T-cell (primary cell): ENCODE results near the gene NAGS. TPM values are rescaled to one million over a fixed set of nuclear protein-coding genes. Genes with fewer than 3 reads are reported as not detected.

Experiments used
- ATAC-seq, 4 experiments: fragments of 200-7000 bp in 3 of 4; fragments of 150-1000 bp in 1 of 4; cut with Tn5 transposase; replicated peaks in 1 of 4; 1 replicate in 3 of 4; 2 replicates in 1 of 4; pipeline ENCODE4 v1.10.0; 2021; ENCODE audit warnings: moderate library complexity in 3 of 4, mild to moderate bottlenecking in 2 of 4, moderate number of reproducible peaks in 1 of 4
- CTCF ChIA-PET, 2 donors: fragments of 300-600 bp; sonication (Branson Sonifier 250); formaldehyde crosslinking; loops; one replicate each; lab custom pipeline; 2022; ENCODE audit warnings: antibody characterized with exemption in 2 of 2; lab: Charles Lee
- POLR2A ChIA-PET, 2 donors: fragments of 300-600 bp; sonication (Branson Sonifier 250); formaldehyde crosslinking; loops; one replicate each; lab custom pipeline; 2022; ENCODE audit warnings: antibody characterized with exemption in 2 of 2; lab: Charles Lee
- DNase-seq, 35 experiments: peaks; one replicate each; pipeline versions ENCODE4 v3.0.0 to v3.0.0-alpha.2; 2013 to 2023
- H3K27ac ChIP-seq: one replicate; pipeline ENCODE4 v1.5.1; 2013; ENCODE audit warnings: low read length
- H3K27me3 ChIP-seq, 2 experiments: replicated peaks in 1 of 2; 1 replicate in 1 of 2; 2 replicates in 1 of 2; pipeline versions ENCODE4 v1.6.1 to v1.7.0; 2013; ENCODE audit warnings: low read length in 1 of 2, mixed read lengths in 1 of 2; ENCODE audit not compliant: control insufficient read depth in 2 of 2, insufficient read depth in 2 of 2; ENCODE audit errors: extremely low read depth in 1 of 2
- H3K36me3 ChIP-seq, 2 donors: 1 replicate in 1 of 2; 2 replicates in 1 of 2; pipeline versions ENCODE4 v1.6.1 to v1.7.0; 2013; ENCODE audit warnings: low read length in 1 of 2; ENCODE audit not compliant: control insufficient read depth in 2 of 2, insufficient read depth in 1 of 2; ENCODE audit errors: extremely low read depth in 1 of 2
- H3K4me1 ChIP-seq, 2 experiments: 1 replicate in 1 of 2; 2 replicates in 1 of 2; pipeline versions ENCODE4 v1.6.1 to v1.7.0; 2013; ENCODE audit warnings: low read length in 2 of 2, mixed read lengths in 1 of 2; ENCODE audit not compliant: insufficient read depth in 2 of 2, control insufficient read depth in 1 of 2; ENCODE audit errors: extremely low read depth in 1 of 2
- H3K4me3 ChIP-seq, 2 donors: 1 replicate in 1 of 2; 2 replicates in 1 of 2; pipeline versions ENCODE4 v1.5.1 to v1.7.0; 2013; ENCODE audit warnings: mild to moderate bottlenecking in 2 of 2, low read length in 1 of 2, moderate library complexity in 1 of 2; ENCODE audit not compliant: control insufficient read depth in 1 of 2; ENCODE audit errors: extremely low read depth in 1 of 2
- H3K9me3 ChIP-seq: 2 replicates; pipeline ENCODE4 v1.7.0; 2013
- H3K27ac Mint-ChIP-seq, 2 donors: one replicate each; pipeline ENCODE4 v1.8.0; 2020 to 2021; ENCODE audit warnings: mild to moderate bottlenecking in 2 of 2, mixed read lengths in 2 of 2
- H3K27me3 Mint-ChIP-seq, 2 donors: one replicate each; pipeline ENCODE4 v1.8.0; 2021 to 2022; ENCODE audit warnings: mixed read lengths in 2 of 2
- H3K36me3 Mint-ChIP-seq: one replicate; pipeline ENCODE4 v1.8.0; 2021; ENCODE audit warnings: mixed read lengths
- H3K4me1 Mint-ChIP-seq, 3 donors: one replicate each; pipeline ENCODE4 v1.8.0; 2020 to 2022; ENCODE audit warnings: mixed read lengths in 3 of 3, mild to moderate bottlenecking in 1 of 3
- H3K4me3 Mint-ChIP-seq, 3 donors: one replicate each; pipeline ENCODE4 v1.8.0; 2020 to 2022; ENCODE audit warnings: mild to moderate bottlenecking in 3 of 3, mixed read lengths in 3 of 3, moderate library complexity in 3 of 3
- H3K9me3 Mint-ChIP-seq, 3 donors: one replicate each; pipeline ENCODE4 v1.8.0; 2020 to 2022; ENCODE audit warnings: mixed read lengths in 3 of 3
- WGBS: methylation state at CpG from one replicate; pipeline ENCODE4 v1.1.5; 2013; ENCODE audit warnings: missing lambda C conversion rate; ENCODE audit not compliant: insufficient coverage; 5-methylcytosine and 5-hydroxymethylcytosine counted together
- total RNA-seq, 35 experiments: library from RNA in 6 of 35; stranded (reverse) in 6 of 35; fragments of 120-200 nt in 1 of 35; gene quantifications; one replicate each; pipeline versions ENCODE4 v1.2.1 to v1.2.4 and lab custom pipeline; 2013 to 2026

NAGS gene
- total RNA-seq, 5 donors from 2014 or later (not counting 1 experiment from before 2014, with no cell fraction given): 0.35 to 2.4 (median 1.8) TPM

GRCh38 chr17:43998552-43998951 lies 5.9 kb upstream of the NAGS start:
- H3K4me3 ChIP-seq: no peak overlapping the region
- DNase-seq (no peak), ATAC-seq (no peak)
- peaks cover 7 to 19% of the 10 kb centered on the region in 2 donors for H3K27me3 Mint-ChIP-seq
- peaks cover 0 to 8% (median 0%) of the 10 kb centered on the region in 3 donors for H3K4me1 Mint-ChIP-seq
- H3K9me3 Mint-ChIP-seq: no peaks in the 10 kb centered on the region
- peaks cover 0 to 53% of the 10 kb centered on the region in 2 experiments for H3K27me3 ChIP-seq
- ChIA-PET CTCF (interaction anchor here in 1 of 2 donors (0.6 kb wide), 1 partner anchor 19 kb away, joined by 3 read pairs; no protein-coding TSS in a partner anchor), POLR2A (interaction anchor here (0.6 kb wide), 2 partner anchors 13 to 144 kb away, joined by 3 to 4 read pairs; no protein-coding TSS in a partner anchor)
- H3K27ac Mint-ChIP-seq: no peak overlapping the region
- no peak overlapping the region for H3K4me3 Mint-ChIP-seq
- H3K9me3 ChIP-seq: no peaks in the 10 kb centered on the region
- no peaks in the 10 kb centered on the region for H3K36me3 Mint-ChIP-seq
- peaks cover 0 to 9% of the 10 kb centered on the region in 2 experiments for H3K4me1 ChIP-seq
- no peaks in the 10 kb centered on the region for H3K36me3 ChIP-seq
- H3K27ac ChIP-seq: no peak overlapping the region
- 100% methylated on average over 1 of the region's 3 CpGs for WGBS

DNA sequence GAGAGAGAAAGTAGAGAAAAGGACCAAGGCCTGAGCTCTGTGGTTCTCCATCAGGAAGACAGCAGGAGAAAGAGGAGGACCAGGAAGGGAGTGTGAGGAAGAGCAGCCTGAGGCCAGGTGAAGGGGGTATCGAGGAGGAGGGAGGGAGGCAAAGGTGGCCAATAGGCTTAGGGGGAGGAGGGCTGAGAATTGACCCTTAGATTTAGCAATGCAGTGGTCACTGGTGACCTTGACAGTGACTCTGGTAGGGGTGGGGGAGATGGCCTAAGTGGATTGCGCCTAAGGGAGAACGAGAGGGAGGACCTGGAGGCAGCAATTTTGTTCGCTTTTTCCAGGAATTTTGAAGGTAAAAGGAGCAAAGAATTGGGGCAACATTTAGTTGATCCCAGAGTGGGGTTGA lies 5.4 kb upstream of the NAGS start:
- ATAC-seq: no peak
- POLR2A ChIA-PET: interaction anchor here (0.6 to 0.8 kb wide), 3 partner anchors 8 to 143 kb away, joined by 3 to 4 read pairs (median 3); no protein-coding TSS in a partner anchor
- 91% methylated on average over 4 of the region's 4 CpGs for WGBS

DNA sequence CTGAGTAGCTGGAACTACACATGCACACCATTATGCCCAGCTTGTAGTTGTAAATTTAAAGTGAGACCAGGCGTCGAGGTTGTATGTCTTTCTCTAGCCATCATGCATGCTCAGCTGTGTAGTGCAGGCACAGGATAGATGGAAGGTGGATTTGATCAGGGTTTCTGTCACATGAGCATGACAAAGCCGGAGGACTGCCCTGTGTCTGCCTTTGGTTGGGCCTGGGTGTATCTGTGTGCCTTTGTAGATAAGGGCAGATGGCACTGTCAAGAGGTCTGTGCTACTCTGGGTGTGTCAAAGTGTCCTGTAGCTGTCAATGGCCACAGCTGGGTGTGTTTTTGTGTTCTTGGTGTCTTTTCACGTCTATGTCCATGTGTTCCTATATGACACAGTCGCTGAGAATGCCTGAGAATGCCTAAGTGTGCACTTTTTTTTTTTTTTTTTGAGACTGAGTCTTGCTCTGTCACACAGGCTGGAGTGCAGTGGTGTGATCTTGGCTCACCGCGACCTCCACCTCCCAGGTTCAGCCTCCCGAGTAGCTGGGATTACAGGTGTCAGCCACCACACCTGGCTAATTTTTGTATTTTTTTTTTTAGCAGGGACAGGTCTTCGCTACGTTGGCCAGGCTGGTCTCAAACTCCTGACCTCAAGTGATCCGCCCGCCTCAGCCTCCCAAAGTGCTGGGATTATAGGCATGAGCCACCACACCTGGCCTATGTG lies 4.1 kb upstream of the NAGS start:
- WGBS: 84% methylated on average over 7 of the region's 12 CpGs
- H3K27ac Mint-ChIP-seq: no peak overlapping the region
- ATAC-seq (no peak), DNase-seq (no peak)
- Histone ChIP-seq H3K36me3 (no peaks in the 10 kb centered on the region), H3K27ac (no peak overlapping the region), H3K27me3 (peaks cover 0 to 48% of the 10 kb centered on the region in 2 experiments), H3K4me3 (no peak overlapping the region), H3K9me3 (no peaks in the 10 kb centered on the region), H3K4me1 (peaks cover under 1 to 12% of the 10 kb centered on the region in 2 experiments)
- H3K4me3 Mint-ChIP-seq: no peak overlapping the region
- H3K36me3 Mint-ChIP-seq: no peaks in the 10 kb centered on the region
- CTCF ChIA-PET: no interaction called here
- H3K9me3 Mint-ChIP-seq: no peaks in the 10 kb centered on the region
- H3K27me3 Mint-ChIP-seq: peaks cover 4 to 14% of the 10 kb centered on the region in 2 donors
- peaks cover 0 to 7% (median 2%) of the 10 kb centered on the region in 3 donors for H3K4me1 Mint-ChIP-seq
- POLR2A ChIA-PET: interaction anchor here (0.5 to 0.7 kb wide), 3 partner anchors 221 to 1752 kb away, joined by 4 to 5 read pairs (median 4); no protein-coding TSS in a partner anchor

More for the DNA sequence above, 5.4 kb upstream of the NAGS start:
- no peaks in the 10 kb centered on the region for H3K36me3 Mint-ChIP-seq
- Histone ChIP-seq H3K27me3 (peaks cover 0 to 49% of the 10 kb centered on the region in 2 experiments), H3K36me3 (no peaks in the 10 kb centered on the region), H3K4me1 (peaks cover 0 to 9% of the 10 kb centered on the region in 2 experiments), H3K27ac (no peak overlapping the region), H3K4me3 (no peak overlapping the region), H3K9me3 (no peaks in the 10 kb centered on the region)
- no peak overlapping the region for H3K27ac Mint-ChIP-seq
- peaks cover 0 to 9% (median 0%) of the 10 kb centered on the region in 3 donors for H3K4me1 Mint-ChIP-seq
- CTCF ChIA-PET: interaction anchor here in 1 of 2 donors (0.6 kb wide), 1 partner anchor 19 kb away, joined by 3 read pairs; no protein-coding TSS in a partner anchor
- DNase-seq: no peak
- H3K9me3 Mint-ChIP-seq: no peaks in the 10 kb centered on the region
- peaks cover 7 to 19% of the 10 kb centered on the region in 2 donors for H3K27me3 Mint-ChIP-seq
- no peak overlapping the region for H3K4me3 Mint-ChIP-seq

DNA sequence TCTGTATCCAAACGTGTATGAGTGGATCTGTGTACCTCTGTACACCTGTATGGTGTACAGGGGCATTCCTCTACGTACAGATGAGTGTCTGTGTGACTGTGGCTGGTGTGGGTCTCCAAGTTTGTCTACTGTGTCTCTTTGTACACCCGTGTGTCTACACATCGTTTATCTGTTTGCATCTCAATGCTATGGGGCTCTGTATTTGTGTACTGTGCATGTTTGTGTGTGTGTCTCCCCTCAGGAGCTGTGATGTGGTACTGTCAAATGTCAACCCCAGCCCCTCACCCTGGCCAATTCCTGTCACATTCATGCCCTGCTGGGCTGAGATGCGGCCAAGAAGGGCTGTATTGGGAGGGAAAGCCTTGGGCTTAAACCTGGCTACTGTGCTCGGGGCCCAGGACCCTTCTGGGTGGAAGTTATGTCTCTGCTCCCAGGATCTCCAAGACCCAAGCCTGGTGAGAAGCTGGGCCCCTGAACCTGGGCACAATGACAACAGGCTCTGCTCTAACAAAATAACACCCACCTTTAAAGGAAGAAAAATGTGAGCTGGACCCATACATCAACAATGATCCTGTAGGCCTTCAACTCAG lies 3.5 kb upstream of the NAGS start:
- ATAC-seq (no peak), DNase-seq (no peak)
- Histone ChIP-seq H3K36me3 (no peaks in the 10 kb centered on the region), H3K9me3 (no peaks in the 10 kb centered on the region), H3K4me3 (no peak overlapping the region), H3K27me3 (peaks cover 0 to 48% of the 10 kb centered on the region in 2 experiments), H3K27ac (no peak overlapping the region), H3K4me1 (peaks cover 2 to 18% of the 10 kb centered on the region in 2 experiments)
- H3K27ac Mint-ChIP-seq: no peak overlapping the region
- H3K27me3 Mint-ChIP-seq: peaks cover 2 to 9% of the 10 kb centered on the region in 2 donors
- H3K9me3 Mint-ChIP-seq: no peaks in the 10 kb centered on the region
- peaks cover 2 to 8% (median 5%) of the 10 kb centered on the region in 3 donors for H3K4me1 Mint-ChIP-seq
- H3K36me3 Mint-ChIP-seq: no peaks in the 10 kb centered on the region
- ChIA-PET CTCF (no interaction called here), POLR2A (interaction anchor here (0.6 to 0.7 kb wide), 2 partner anchors 221 to 837 kb away, joined by 4 to 5 read pairs; no protein-coding TSS in a partner anchor)
- WGBS: 59% methylated on average over 2 of the region's 6 CpGs
- no peak overlapping the region for H3K4me3 Mint-ChIP-seq

DNA sequence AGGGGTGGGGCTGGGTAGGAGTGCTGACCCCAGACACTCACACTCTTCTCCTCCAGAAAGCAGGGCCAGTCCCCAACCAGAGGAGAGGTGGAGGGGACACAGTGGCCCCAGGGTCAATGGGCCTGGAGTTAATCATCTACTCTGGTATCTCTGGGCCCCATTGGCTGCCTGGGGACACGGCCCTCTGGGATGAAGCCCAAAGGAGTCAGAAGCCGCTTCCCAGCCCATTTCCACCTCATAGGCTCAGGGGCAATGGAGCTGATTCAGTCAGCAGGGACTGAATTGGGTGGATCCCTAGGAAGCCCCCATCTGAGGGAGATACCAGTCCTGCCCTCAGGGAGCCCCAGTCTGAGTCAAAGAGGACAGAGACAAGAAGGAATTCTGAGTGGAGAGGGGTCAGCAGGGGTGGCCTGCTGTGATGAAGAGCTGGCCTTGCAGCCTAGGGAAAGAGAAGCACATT lies 2.9 kb upstream of the NAGS start:
- Histone ChIP-seq H3K27me3 (peaks cover 0 to 48% of the 10 kb centered on the region in 2 experiments), H3K36me3 (no peaks in the 10 kb centered on the region), H3K9me3 (no peaks in the 10 kb centered on the region), H3K4me3 (no peak overlapping the region), H3K27ac (no peak overlapping the region), H3K4me1 (peaks cover 2 to 24% of the 10 kb centered on the region in 2 experiments)
- H3K4me1 Mint-ChIP-seq: peaks cover 7 to 13% (median 10%) of the 10 kb centered on the region in 3 donors
- no peaks in the 10 kb centered on the region for H3K36me3 Mint-ChIP-seq
- ATAC-seq (no peak), DNase-seq (no peak)
- 80% methylated on average over 1 of the region's 2 CpGs for WGBS
- ChIA-PET CTCF (no interaction called here), POLR2A (no interaction called here)
- H3K4me3 Mint-ChIP-seq: no peak overlapping the region
- peaks cover 0 to 6% of the 10 kb centered on the region in 2 donors for H3K27me3 Mint-ChIP-seq
- H3K27ac Mint-ChIP-seq: no peak overlapping the region
- H3K9me3 Mint-ChIP-seq: no peaks in the 10 kb centered on the region
